K562 (cell line): Measurements from ENCODE around the gene TRABD2B. TPM values are rescaled to one million over a fixed set of nuclear protein-coding genes. Genes with fewer than 3 reads are reported as not detected.

ENCODE experiments used
- ATAC-seq: fragments of 200-7000 bp; cut with Tn5 transposase; 3 replicates; pipeline ENCODE4 v1.9.1; 2020; ENCODE audit warnings: moderate library complexity
- BruUV-seq: library from RNA; stranded (reverse); fragments of 400-500 nt; replicated peaks from 2 replicates; lab custom pipeline; 2021; lab: Mats Ljungman, UMichigan
- CTCF ChIA-PET: fragments of 300-600 bp; formaldehyde crosslinking; extraction: SDS; loops from one replicate; lab custom pipeline; 2021; ENCODE audit warnings: low intra/inter-chr PET ratio; lab: Yijun Ruan, JAX
- POLR2A ChIA-PET: fragments of 300-600, 350-650 bp; sonication (Branson Sonifier 250); formaldehyde crosslinking; extraction: SDS; loops from one replicate; lab custom pipeline; 2021; ENCODE audit warnings: antibody characterized with exemption, inconsistent platforms; lab: Yijun Ruan, JAX
- DNase-seq, 4 experiments: peaks; one replicate each; pipeline versions ENCODE4 v3.0.0 to v3.0.0-alpha.2; 2011 to 2018; ENCODE audit warnings: low spot score in 3 of 4, mixed read lengths in 3 of 4; ENCODE audit errors: extremely low read depth in 1 of 4
- FAIRE-seq: peaks from 2 replicates; lab custom pipeline; 2011; peaks lifted over from hg19 to GRCh38; lab: Jason Lieb, UNC
- H2AFZ ChIP-seq: 2 replicates; pipeline ENCODE4 v1.6.0; 2011; ENCODE audit warnings: low read depth, low read length, control low read depth, inconsistent platforms
- H3K27ac ChIP-seq: fragments of 200-600 bp; 3 replicates; pipeline ENCODE4 v1.8.0; 2011; ENCODE audit warnings: low read depth, mild to moderate bottlenecking, control low read depth, inconsistent platforms, low read length, moderate library complexity, mixed read lengths; ENCODE audit errors: extremely low read depth
- H3K27me3 ChIP-seq, 2 experiments: fragments of 300-600 bp in 1 of 2; 2 replicates in 1 of 2; 3 replicates in 1 of 2; pipeline versions ENCODE4 v1.6.0 to v1.8.0; 2011; ENCODE audit warnings: inconsistent platforms in 2 of 2, low read length in 2 of 2, mild to moderate bottlenecking in 1 of 2, mixed read lengths in 1 of 2, moderate library complexity in 1 of 2; ENCODE audit not compliant: control insufficient read depth in 2 of 2, insufficient read depth in 2 of 2
- H3K36me3 ChIP-seq: fragments of 300-600 bp; 3 replicates; pipeline ENCODE4 v1.8.0; 2011; ENCODE audit warnings: mild to moderate bottlenecking, low read length, inconsistent platforms; ENCODE audit not compliant: control insufficient read depth, insufficient read depth
- H3K4me1 ChIP-seq, 2 experiments: fragments of 200-600 bp in 1 of 2; replicated peaks in 1 of 2; 2 replicates in 1 of 2; 3 replicates in 1 of 2; pipeline versions ENCODE4 v1.5.1 to v1.8.0; 2011; ENCODE audit warnings: inconsistent platforms in 2 of 2, low read length in 2 of 2, mild to moderate bottlenecking in 1 of 2, mixed read lengths in 1 of 2, moderate library complexity in 1 of 2; ENCODE audit not compliant: control insufficient read depth in 2 of 2, insufficient read depth in 2 of 2
- H3K4me2 ChIP-seq: 2 replicates; pipeline ENCODE4 v1.6.1; 2011; ENCODE audit warnings: low read length, control low read depth, inconsistent platforms, mixed read lengths; ENCODE audit not compliant: insufficient read depth
- H3K4me3 ChIP-seq: fragments of 200-600 bp; sonication (generic), shearing (Covaris generic); 2 replicates; pipeline ENCODE4 v1.5.1; 2016; ENCODE audit warnings: control low read depth, inconsistent platforms
- H3K79me2 ChIP-seq: fragments of 200-600 bp; 3 replicates; pipeline ENCODE4 v1.8.0; 2011; ENCODE audit warnings: low read length, inconsistent platforms; ENCODE audit not compliant: control insufficient read depth, insufficient read depth
- H3K9ac ChIP-seq, 2 experiments: 2 replicates each; pipeline versions ENCODE4 v1.6.0 to v1.6.1; 2011; ENCODE audit warnings: low read depth in 2 of 2, low read length in 2 of 2, control low read depth in 1 of 2, inconsistent platforms in 1 of 2, mild to moderate bottlenecking in 1 of 2, mixed read lengths in 1 of 2; ENCODE audit not compliant: insufficient read depth in 1 of 2
- H3K9me1 ChIP-seq: one replicate; pipeline ENCODE4 v1.6.0; 2011; ENCODE audit warnings: inconsistent platforms, mild to moderate bottlenecking, low read length, moderate library complexity; ENCODE audit not compliant: control insufficient read depth, insufficient read depth
- H3K9me3 ChIP-seq: replicated peaks from 2 replicates; pipeline ENCODE4 v1.5.1; 2011; ENCODE audit warnings: low read depth, low read length, inconsistent platforms; ENCODE audit not compliant: control insufficient read depth, insufficient read depth
- H4K20me1 ChIP-seq: replicated peaks from 2 replicates; pipeline ENCODE4 v1.6.1; 2011; ENCODE audit warnings: low read length, inconsistent platforms, mixed read lengths; ENCODE audit not compliant: control insufficient read depth, insufficient read depth
- CCAR2 ChIP-seq: fragments of 200-400 bp; formaldehyde crosslinking; IDR thresholded peaks from 2 replicates; pipeline ENCODE4 v1.6.1; 2017; ENCODE audit warnings: mild to moderate bottlenecking, low read depth, low read length
- ETV1 ChIP-seq: fragments of 450-650 bp; conservative IDR thresholded peaks from 2 replicates; pipeline ENCODE4 v1.6.1; 2016; ENCODE audit warnings: missing genetic modification characterization, control low read depth, low read depth, missing compliant biosample characterization
- ETV5 ChIP-seq: sonication (generic); formaldehyde crosslinking; IDR thresholded peaks from 2 replicates; pipeline ENCODE4 v1.4.0; 2020; ENCODE audit warnings: low read depth, mild to moderate bottlenecking, missing genetic modification reagents
- HNRNPLL ChIP-seq: fragments of 200-400 bp; formaldehyde crosslinking; IDR thresholded peaks from 2 replicates; pipeline ENCODE4 v1.6.1; 2017; ENCODE audit warnings: low read length, low read depth, mild to moderate bottlenecking; ENCODE audit not compliant: poor library complexity, severe bottlenecking
- MYBL2 ChIP-seq, 2 experiments: fragments of 450-650 bp in 1 of 2; sonication (generic) in 1 of 2; formaldehyde crosslinking in 1 of 2; IDR thresholded peaks; 2 replicates each; pipeline versions ENCODE4 v1.6.1 to v1.8.1; 2017 to 2022; ENCODE audit warnings: borderline replicate concordance in 1 of 2, inconsistent platforms in 1 of 2, low read depth in 1 of 2, mild to moderate bottlenecking in 1 of 2, missing genetic modification reagents in 1 of 2, moderate library complexity in 1 of 2
- RUNX1 ChIP-seq: sonication (generic); IDR thresholded peaks from 2 replicates; pipeline ENCODE4 v1.6.1; 2016; ENCODE audit warnings: antibody characterized with exemption, low read depth
- WGBS: fragments of 100-300 bp; shearing (Covaris generic); methylation state at CpG from one replicate; pipeline ENCODE4 v1.1.6; 2016; ENCODE audit warnings: low coverage, mixed read lengths; ENCODE audit not compliant: insufficient coverage; ENCODE audit errors: missing lambda C conversion rate; 5-methylcytosine and 5-hydroxymethylcytosine counted together
- in situ Hi-C: fragments of 300-500 bp; cut with MboI; formaldehyde crosslinking; loops from 4 replicates; pipeline ENCODE4 v1.15.0; 2018; ENCODE audit warnings: inconsistent platforms, mixed read lengths
- intact Hi-C: fragments of 100-400 bp; cut with micrococcal nuclease; formaldehyde crosslinking; loops from 2 replicates; pipeline ENCODE4 v1.14.2; 2022
- polyA plus RNA-seq, 8 experiments: library from polyadenylated mRNA; depleted of rRNA in 4 of 8; stranded (reverse) in 5 of 8; unstranded in 3 of 8; fragments of >200 nt; fragmentation: Nextera tagmentation in 2 of 8; fragmentation: Illumina TruSeq in 1 of 8; extraction: Ambion mirVana in 2 of 8; extraction: Trizol in 1 of 8; gene quantifications; 2 replicates each; pipeline versions ENCODE4 v1.2.1 to v1.2.3, GENCODE V29; 2011 to 2014; ENCODE audit warnings: inconsistent platforms in 1 of 8, missing spikeins in 1 of 8
- total RNA-seq, 7 experiments: library from RNA; depleted of rRNA in 6 of 7; stranded (reverse); fragments of >200 nt in 6 of 7; fragmentation: Illumina TruSeq in 2 of 7; extraction: Trizol in 2 of 7; gene quantifications; 2 replicates each; pipeline versions ENCODE4 v1.2.1 to v1.2.3, GENCODE V29; 2011 to 2021; ENCODE audit warnings: low replicate concordance in 1 of 7
- TF ChIP-seq, protein P1 (sequence below), 2 experiments: fragments of 450-650 bp; conservative IDR thresholded peaks; 2 replicates each; pipeline ENCODE4 v1.6.1; 2017; ENCODE audit warnings: mild to moderate bottlenecking in 2 of 2, moderate library complexity in 2 of 2

Gene TRABD2B
- total and polyA plus RNA-seq, 9 of the 15 experiments (the other 6 are each of a cell fraction or from before 2014, with no cell fraction given) = not detected

DNA sequence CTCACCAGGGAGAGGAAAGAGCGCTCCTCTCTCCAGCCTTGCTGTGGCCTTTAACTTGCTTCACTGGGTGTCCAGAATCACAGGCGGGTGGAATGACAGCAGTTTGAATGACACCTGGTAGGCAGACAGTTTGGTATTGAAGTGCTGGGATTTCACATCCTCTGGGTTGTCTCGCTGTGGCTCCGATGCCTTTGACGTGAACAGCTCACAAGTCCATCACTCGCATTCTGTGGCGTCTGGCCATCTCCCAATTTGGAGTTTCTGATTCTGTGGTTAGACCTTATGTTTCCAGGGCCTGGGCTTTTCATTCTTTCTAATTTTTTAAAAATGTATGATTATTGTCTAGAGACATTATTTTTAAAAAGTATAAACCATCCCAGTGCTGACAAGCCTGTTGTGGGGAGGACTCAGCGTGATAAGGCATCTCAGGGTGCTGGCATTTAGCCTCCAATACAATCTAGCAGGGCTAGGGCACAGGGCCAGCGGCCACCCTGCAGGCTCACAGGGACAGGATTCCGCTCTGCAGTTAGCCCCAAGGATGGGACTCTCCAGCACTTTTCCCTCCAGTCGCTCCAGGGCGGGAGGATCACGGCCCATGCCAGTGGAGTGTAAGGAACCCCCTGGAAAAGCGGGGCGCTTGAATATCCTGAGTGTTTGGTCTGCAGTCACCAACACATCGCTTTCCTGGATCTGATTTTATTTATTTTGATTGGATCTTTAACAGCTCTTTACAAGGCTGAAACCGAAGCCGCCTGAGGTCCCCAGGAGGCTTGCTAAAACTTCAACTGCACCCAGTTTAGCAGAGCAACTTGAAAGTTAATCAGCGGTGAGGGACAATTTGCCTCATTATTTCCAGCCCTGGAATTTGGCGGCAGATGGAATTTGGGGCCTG is 178.3 kb downstream of the TRABD2B start (continued):
- TF ChIP-seq ETV5 = no peak
- TF ChIP-seq RUNX1 = no peak
- no peak for TF ChIP-seq HNRNPLL

DNA sequence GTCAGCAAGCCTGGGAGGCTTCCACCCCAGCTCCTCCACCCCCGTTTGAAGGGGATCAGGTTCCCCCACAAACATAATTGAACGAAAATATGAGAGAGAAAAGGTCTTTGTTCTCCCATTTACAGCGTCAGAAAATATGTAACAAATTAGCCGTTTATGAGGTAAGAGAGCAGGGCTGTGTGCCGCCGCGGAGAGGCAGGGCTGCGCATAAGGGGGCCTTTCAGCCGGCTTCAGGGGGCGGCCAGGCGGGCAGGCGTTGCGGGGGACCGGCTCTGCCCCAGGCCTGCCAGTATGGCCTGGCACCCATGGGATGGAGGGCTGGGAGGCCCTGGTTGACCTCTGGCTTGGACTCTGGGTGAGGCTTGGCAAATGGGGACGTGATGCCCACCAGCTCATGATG is 179.3 kb downstream of the TRABD2B start:
- in situ Hi-C loops = no loop called here
- no peaks in the 10 kb centered on the region for H3K9me3 ChIP-seq
- CTCF ChIA-PET = no interaction called here
- no peak overlapping the region for H3K4me3 ChIP-seq
- WGBS = 1% methylated on average over 15 of the region's 15 CpGs
- H4K20me1 ChIP-seq = no peaks in the 10 kb centered on the region
- no peak overlapping the region for H3K4me2 ChIP-seq
- intact Hi-C loops = no loop called here
- DNase-seq (no peak), FAIRE-seq (no peak), ATAC-seq (no peak)
- H2AFZ ChIP-seq = no peak overlapping the region
- TF ChIP-seq MYBL2 (IDR thresholded peaks at IDR 0.05; ENCODE audit: low read depth) (no peak), MYBL2 (CRISPR knock-in tag; IDR thresholded peaks at IDR 0.05; ENCODE audit: borderline replicate concordance) (no peak), CCAR2 (no peak), ETV1 (tag) (no peak)
- TF ChIP-seq, protein P1, sequence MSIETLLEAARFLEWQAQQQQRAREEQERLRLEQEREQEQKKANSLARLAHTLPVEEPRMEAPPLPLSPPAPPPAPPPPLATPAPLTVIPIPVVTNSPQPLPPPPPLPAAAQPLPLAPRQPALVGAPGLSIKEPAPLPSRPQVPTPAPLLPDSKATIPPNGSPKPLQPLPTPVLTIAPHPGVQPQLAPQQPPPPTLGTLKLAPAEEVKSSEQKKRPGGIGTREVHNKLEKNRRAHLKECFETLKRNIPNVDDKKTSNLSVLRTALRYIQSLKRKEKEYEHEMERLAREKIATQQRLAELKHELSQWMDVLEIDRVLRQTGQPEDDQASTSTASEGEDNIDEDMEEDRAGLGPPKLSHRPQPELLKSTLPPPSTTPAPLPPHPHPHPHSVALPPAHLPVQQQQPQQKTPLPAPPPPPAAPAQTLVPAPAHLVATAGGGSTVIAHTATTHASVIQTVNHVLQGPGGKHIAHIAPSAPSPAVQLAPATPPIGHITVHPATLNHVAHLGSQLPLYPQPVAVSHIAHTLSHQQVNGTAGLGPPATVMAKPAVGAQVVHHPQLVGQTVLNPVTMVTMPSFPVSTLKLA (conservative IDR thresholded peaks at IDR 0.05) = no peak
- no peaks in the 10 kb centered on the region for H3K79me2 ChIP-seq
- H3K9me1 ChIP-seq = no peaks in the 10 kb centered on the region
- 0 out of 4 replicates have a peak overlapping the region, but pooled peaks of 1 of the 2 experiments have one; percentile 15 for H3K9ac ChIP-seq
- no TSS peak for BruUV-seq
- POLR2A ChIA-PET = interaction anchor here (1.0 kb wide), 1 partner anchor 14 kb away, joined by 7 read pairs; no protein-coding TSS in a partner anchor
- peaks cover 18 to 44% of the 10 kb centered on the region in 2 experiments for H3K27me3 ChIP-seq
- H3K36me3 ChIP-seq = no peaks in the 10 kb centered on the region
- no peak overlapping the region for H3K27ac ChIP-seq
- no peaks in the 10 kb centered on the region; a peak in 1 of 5 replicates for H3K4me1 ChIP-seq
